Endothelial cell (in vitro differentiated cells): ENCODE measurements around the gene ZNF574. TPM values are rescaled to one million over a fixed set of nuclear protein-coding genes. Genes with fewer than 3 reads are reported as not detected.

Experiments used
- DNase-seq: peaks from one replicate; pipeline ENCODE4 v3.0.0; 2021; ENCODE audit warnings: low spot score
- H3K27ac Mint-ChIP-seq: one replicate; pipeline ENCODE4 v1.8.0; 2021; ENCODE audit warnings: mixed read lengths, inconsistent platforms; ENCODE audit not compliant: unreplicated experiment
- H3K27me3 Mint-ChIP-seq: one replicate; pipeline ENCODE4 v1.8.0; 2021; ENCODE audit warnings: mild to moderate bottlenecking, moderate library complexity, mixed read lengths, inconsistent platforms; ENCODE audit not compliant: unreplicated experiment
- H3K36me3 Mint-ChIP-seq: one replicate; pipeline ENCODE4 v1.8.0; 2021; ENCODE audit warnings: mild to moderate bottlenecking, low read depth, mixed read lengths, inconsistent platforms; ENCODE audit not compliant: unreplicated experiment
- H3K4me1 Mint-ChIP-seq: one replicate; pipeline ENCODE4 v1.8.0; 2021; ENCODE audit warnings: mild to moderate bottlenecking, mixed read lengths, inconsistent platforms; ENCODE audit not compliant: unreplicated experiment
- H3K4me3 Mint-ChIP-seq: one replicate; pipeline ENCODE4 v1.8.0; 2021; ENCODE audit warnings: mild to moderate bottlenecking, mixed read lengths, inconsistent platforms; ENCODE audit not compliant: unreplicated experiment
- H3K9me3 Mint-ChIP-seq: one replicate; pipeline ENCODE4 v1.8.0; 2021; ENCODE audit warnings: mixed read lengths, inconsistent platforms; ENCODE audit not compliant: unreplicated experiment
- total RNA-seq: library from RNA; stranded (reverse); fragmentation: NEBNext Ultra II Directional; extraction: Animal tissue kit (Norgen Biotek cat#: 25700); gene quantifications from one replicate; pipeline ENCODE4 v1.2.1, GENCODE V29; 2021; ENCODE audit not compliant: unreplicated experiment
- TF ChIP-seq, protein P1 (sequence below): fragments of 200-600 bp; sonication (generic); IDR thresholded peaks from one replicate; pipeline ENCODE4 v1.5.0; 2021; ENCODE audit warnings: antibody characterized with exemption; ENCODE audit not compliant: unreplicated experiment

ZNF574 gene
- total RNA-seq, 1 donor from 2014 or later: 19.7 TPM

DNA sequence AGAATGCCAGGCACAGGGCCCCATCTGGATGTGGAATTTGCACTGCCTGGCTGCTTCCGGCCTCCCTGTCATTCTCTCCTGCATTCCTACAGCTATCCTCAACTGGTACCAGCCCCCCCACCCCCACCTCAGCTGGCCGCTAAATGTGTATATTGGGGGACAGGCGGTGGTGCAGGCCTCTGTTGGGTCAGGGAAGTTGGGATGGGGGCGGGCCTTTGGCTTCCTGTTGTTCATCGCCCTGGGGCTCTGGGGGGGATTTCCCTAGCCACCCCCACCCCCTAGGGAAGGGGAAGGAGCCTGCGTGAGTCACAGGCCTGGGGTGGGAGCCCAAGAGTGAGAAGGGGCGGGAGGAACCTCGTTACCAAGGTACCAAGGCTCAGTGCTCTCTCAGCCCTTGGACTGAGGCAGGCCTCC, 45.7 kb downstream of the ZNF574 start:
- TF ChIP-seq, protein P1, sequence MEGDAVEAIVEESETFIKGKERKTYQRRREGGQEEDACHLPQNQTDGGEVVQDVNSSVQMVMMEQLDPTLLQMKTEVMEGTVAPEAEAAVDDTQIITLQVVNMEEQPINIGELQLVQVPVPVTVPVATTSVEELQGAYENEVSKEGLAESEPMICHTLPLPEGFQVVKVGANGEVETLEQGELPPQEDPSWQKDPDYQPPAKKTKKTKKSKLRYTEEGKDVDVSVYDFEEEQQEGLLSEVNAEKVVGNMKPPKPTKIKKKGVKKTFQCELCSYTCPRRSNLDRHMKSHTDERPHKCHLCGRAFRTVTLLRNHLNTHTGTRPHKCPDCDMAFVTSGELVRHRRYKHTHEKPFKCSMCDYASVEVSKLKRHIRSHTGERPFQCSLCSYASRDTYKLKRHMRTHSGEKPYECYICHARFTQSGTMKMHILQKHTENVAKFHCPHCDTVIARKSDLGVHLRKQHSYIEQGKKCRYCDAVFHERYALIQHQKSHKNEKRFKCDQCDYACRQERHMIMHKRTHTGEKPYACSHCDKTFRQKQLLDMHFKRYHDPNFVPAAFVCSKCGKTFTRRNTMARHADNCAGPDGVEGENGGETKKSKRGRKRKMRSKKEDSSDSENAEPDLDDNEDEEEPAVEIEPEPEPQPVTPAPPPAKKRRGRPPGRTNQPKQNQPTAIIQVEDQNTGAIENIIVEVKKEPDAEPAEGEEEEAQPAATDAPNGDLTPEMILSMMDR: no peak
- H3K9me3 Mint-ChIP-seq: no peaks in the 10 kb centered on the region
- no peak for DNase-seq
- H3K4me1 Mint-ChIP-seq: peaks cover 7% of the 10 kb centered on the region
- H3K36me3 Mint-ChIP-seq: no peaks in the 10 kb centered on the region
- H3K27ac Mint-ChIP-seq: no peak overlapping the region
- peaks cover 10% of the 10 kb centered on the region for H3K27me3 Mint-ChIP-seq
- H3K4me3 Mint-ChIP-seq: no peak overlapping the region

DNA sequence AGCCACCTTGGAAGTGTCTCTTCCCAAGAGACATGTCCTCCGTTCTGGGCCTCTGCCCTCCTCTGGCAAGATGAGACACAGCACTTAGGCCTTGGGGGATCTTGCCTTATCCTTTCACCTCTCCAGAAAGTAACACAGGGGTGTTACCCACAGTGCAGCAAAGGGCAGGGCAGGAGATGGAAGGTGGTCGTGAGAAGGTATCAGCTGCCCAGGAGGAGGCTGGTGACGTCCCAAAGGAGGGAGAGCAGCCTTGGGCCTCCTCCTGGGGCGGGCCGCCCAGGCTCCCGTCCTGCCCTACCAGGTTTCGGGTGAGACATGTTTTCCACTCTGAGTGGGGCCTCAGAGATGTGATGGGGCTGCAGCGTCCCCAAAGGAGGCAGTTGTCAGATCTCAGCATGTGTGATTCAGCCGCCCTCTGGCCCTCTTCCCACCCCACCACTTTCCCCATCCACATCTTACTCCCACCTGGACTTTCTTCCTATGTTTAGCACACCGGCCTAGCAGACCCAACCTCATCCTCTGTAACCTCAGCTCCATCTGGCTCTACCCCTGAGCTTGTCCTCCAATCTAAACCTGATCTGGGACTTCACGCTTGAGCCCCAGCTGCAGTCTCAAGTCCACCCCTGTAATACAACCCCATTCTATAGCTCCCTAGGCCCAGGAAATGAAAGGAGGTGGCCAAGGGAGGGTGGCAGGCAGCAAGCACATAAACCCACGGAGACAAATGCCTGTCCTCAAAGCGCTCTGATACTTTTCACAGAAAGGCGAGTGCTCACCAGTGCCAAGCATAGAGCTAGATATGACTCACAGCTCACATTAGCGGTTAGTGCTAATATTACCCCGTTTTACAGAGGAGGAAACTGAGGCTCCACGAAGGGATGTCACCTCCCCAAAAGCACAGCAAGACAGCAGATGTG, 47.0 kb downstream of the ZNF574 start:
- peaks cover 11% of the 10 kb centered on the region for H3K27me3 Mint-ChIP-seq
- DNase-seq: no peak
- TF ChIP-seq, protein P1: no peak
- peaks cover 7% of the 10 kb centered on the region for H3K4me1 Mint-ChIP-seq
- no peaks in the 10 kb centered on the region for H3K36me3 Mint-ChIP-seq
- no peaks in the 10 kb centered on the region for H3K9me3 Mint-ChIP-seq
- H3K4me3 Mint-ChIP-seq: no peak overlapping the region
- H3K27ac Mint-ChIP-seq: no peak overlapping the region

DNA sequence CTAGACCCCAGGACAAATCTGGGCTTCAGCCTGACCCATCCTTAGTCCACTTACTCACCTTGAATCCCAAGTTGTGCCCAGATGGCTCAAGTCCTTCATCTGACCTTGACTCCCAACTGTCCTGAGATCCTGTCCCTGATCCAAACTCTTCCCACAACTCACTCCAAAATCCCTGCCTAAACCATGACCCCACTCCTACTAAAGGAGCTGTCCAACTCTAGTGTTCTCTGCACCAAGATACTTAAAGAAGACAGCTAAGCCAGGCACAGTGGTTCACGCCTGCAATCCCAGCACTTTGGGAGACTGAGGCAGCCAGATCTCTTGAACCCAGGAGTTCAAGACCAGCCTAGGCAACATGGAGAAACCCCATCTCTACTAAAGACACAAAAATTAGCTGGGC, 47.8 kb downstream of the ZNF574 start:
- Mint-ChIP-seq H3K36me3 (no peaks in the 10 kb centered on the region), H3K4me3 (no peak overlapping the region), H3K9me3 (no peaks in the 10 kb centered on the region), H3K4me1 (peaks cover 7% of the 10 kb centered on the region), H3K27me3 (peaks cover 13% of the 10 kb centered on the region), H3K27ac (no peak overlapping the region)
- DNase-seq: no peak
- TF ChIP-seq, protein P1: no peak

DNA sequence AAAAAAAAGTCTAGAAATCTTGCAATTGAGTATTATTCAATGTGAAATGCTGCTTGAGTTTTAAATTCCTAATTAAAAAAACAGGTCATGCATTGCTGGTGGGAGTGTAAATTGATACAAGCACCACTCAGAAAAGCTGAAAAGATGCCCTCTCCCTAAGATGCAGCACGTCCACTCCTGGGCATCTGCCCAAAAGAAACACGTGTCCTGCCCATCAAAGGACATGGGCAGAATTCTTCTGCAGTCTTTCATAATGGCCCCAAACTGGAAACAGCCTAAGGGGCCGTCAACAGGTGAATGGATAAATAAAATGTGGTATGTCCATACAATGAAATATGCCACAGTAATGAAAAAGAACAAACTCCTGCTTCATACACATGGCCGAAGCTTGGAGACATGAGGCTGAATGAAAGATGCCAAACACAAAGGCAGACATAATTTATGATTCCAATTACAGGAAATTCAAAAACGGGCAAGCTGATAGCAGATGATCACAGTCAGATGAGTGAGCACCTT, 48.5 kb downstream of the ZNF574 start:
- H3K4me3 Mint-ChIP-seq: no peak overlapping the region
- no peak overlapping the region for H3K27ac Mint-ChIP-seq
- H3K36me3 Mint-ChIP-seq: no peaks in the 10 kb centered on the region

More for the DNA sequence above, 48.5 kb downstream of the ZNF574 start:
- DNase-seq: no peak
- TF ChIP-seq, protein P1: no peak
- no peaks in the 10 kb centered on the region for H3K9me3 Mint-ChIP-seq
- H3K4me1 Mint-ChIP-seq: peaks cover 7% of the 10 kb centered on the region
- H3K27me3 Mint-ChIP-seq: peaks cover 16% of the 10 kb centered on the region
